Stimulated activated CD4-positive, alpha-beta T cell treated with anti-CD3 and anti-CD28 coated beads, Interleukin-15, amount 100 ng/mL, for 1 hour (primary cell): ENCODE results near the gene IGFL4.

Experiments used
- DNase-seq, 2 donors: peaks; one replicate each; pipeline ENCODE4 v3.0.0-alpha.2; 2020; ENCODE audit warnings: low read depth in 1 of 2, low spot score in 1 of 2

The IGFL4 gene

GRCh38 chr19:46065486-46066071 is 24.8 kb upstream of the IGFL4 start:
- DNase-seq = no peak

- DNase-seq = no peak
Observed at GRCh38 chr19:46063201-46063600, 22.4 kb upstream of the IGFL4 start.

GRCh38 chr19:46060012-46060411 is 19.2 kb upstream of the IGFL4 start:
- DNase-seq = no peak

GRCh38 chr19:46058778-46059177 is 18.0 kb upstream of the IGFL4 start:
- DNase-seq = no peak

- DNase-seq = no peak
Observed at GRCh38 chr19:46056536-46056935, 15.7 kb upstream of the IGFL4 start.

- DNase-seq = no peak
Observed at GRCh38 chr19:46052896-46053295, 12.1 kb upstream of the IGFL4 start.

- DNase-seq = no peak
Observed at GRCh38 chr19:46049597-46049996, 8.8 kb upstream of the IGFL4 start.

- no peak for DNase-seq
Observed at GRCh38 chr19:46043519-46043918, 2.7 kb upstream of the IGFL4 start.

GRCh38 chr19:46042252-46042883 is 1.6 kb upstream of the IGFL4 start:
- DNase-seq = no peak

- DNase-seq = no peak
Observed at GRCh38 chr19:46040125-46040524, 677 bp downstream of the IGFL4 start.

GRCh38 chr19:46036744-46037128 is 4.1 kb downstream of the IGFL4 start:
- DNase-seq = no peak

GRCh38 chr19:46035986-46036743 is 4.6 kb downstream of the IGFL4 start:
- DNase-seq = no peak

- DNase-seq = no peak
Observed at GRCh38 chr19:46035546-46035945, 5.3 kb downstream of the IGFL4 start.

GRCh38 chr19:46033401-46033800 is 7.4 kb downstream of the IGFL4 start:
- DNase-seq = no peak

GRCh38 chr19:46032597-46033025 is 8.2 kb downstream of the IGFL4 start:
- DNase-seq = no peak

- DNase-seq = no peak
Observed at GRCh38 chr19:46031781-46032596, 8.8 kb downstream of the IGFL4 start.

- no peak for DNase-seq
Observed at GRCh38 chr19:46030812-46031550, 9.8 kb downstream of the IGFL4 start.

GRCh38 chr19:46025835-46026234 is 15.0 kb downstream of the IGFL4 start:
- DNase-seq = no peak

GRCh38 chr19:46023311-46023779 is 17.5 kb downstream of the IGFL4 start:
- DNase-seq = no peak

- DNase-seq = no peak
Observed at GRCh38 chr19:46022431-46023310, 18.1 kb downstream of the IGFL4 start, which contains the start of gene PGLYRP1. PGLYRP1 (minus strand) TSS chr19:46023053; CDS start chr19:46023021, 32 bp downstream.
